HG03196 (cell line): Measurements from ENCODE around the gene PHF2.

Source experiments
- ATAC-seq: cut with Tn5 transposase; IDR thresholded peaks from one replicate; pipeline ENCODE4 v1.9.1; 2021; ENCODE audit not compliant: unreplicated experiment

The PHF2 gene

DNA sequence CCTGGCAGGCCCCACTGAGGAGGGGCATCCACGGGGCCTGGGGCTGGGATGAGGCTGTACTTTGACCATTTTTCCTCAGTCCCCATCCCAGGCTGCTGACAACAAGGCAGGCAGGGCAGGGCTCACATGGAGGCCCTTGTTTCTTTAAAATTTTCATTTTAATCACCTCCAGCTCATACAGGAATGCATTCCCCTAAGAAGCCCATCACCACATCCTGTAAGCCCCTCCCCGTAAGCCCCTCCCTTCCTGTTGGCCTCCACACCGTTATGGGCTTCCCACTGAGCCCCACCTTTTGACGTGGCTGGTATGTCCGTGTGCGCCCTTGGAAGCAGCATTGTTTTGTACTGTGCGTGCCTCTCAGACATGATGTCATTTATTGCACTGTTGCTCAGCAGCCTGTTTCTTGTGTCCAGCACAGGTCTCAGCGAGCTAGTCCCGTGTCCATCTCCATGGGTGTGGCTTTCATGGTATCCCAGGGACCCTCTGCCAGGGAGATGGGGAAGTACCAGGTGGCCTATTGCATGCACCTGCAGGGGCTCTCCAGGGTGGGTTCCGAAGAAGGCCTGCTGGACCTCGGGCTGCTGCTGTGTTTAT lies 22.4 kb downstream of the PHF2 start:
- no peak for ATAC-seq

DNA sequence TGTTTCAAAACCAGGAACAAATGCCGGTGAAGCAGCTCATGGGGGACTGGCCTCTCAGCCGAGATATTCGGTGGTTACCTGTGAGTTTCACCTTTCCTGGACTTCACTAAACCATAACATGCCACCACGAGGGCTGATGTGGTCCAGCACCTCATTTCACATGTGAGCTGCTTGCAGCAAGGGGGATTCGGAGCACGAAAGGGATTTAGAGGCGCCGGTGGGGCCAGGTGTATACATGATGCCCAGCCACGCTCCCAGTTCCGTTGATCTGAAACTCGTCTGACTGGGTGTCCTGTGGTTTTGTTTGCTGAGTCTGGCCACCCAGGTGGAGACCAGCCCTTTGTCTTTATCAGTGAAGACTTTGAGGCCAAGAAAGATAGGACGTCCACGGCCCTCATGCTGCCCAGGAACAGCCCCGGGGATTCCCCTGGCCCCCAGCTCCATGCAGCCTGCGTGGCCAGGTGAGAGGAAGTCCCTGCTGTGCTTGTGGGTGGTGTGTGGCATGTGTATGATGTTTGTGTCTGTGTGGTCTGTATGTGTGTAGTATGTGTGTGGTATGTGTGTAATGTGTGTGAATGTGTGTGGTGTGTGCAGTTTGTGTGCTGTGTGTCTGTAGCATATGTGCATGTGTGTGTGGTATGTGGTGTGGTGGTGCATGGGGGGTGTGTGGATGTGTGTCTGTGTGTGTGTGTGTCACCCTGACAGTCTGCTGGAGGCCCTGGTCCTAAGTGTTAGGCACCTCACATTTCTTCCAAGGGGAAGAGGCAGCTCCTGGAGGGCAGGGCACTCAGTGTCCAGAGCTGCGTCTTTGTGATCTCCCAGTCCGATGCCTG lies 23.4 kb downstream of the PHF2 start:
- no peak for ATAC-seq

DNA sequence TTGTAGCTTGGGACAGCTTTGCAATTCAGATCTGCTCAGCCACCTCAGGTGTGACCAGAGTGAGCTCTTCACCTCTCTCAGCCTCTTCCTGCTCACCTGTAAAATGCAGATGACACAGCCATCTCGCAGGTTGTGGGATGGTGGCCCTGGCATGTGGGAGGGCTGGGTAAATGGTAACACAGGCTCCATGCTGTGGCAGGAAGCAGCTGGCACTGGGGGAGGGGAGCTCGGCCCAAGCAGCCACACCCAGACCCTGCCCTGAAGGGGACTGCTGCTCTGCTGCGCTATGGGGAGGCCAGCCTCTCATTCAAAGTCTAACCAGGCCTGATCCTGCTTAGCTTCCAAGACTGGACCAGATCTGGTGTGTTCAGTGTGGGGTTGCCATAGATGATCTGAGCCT lies 24.1 kb downstream of the PHF2 start:
- no peak for ATAC-seq

DNA sequence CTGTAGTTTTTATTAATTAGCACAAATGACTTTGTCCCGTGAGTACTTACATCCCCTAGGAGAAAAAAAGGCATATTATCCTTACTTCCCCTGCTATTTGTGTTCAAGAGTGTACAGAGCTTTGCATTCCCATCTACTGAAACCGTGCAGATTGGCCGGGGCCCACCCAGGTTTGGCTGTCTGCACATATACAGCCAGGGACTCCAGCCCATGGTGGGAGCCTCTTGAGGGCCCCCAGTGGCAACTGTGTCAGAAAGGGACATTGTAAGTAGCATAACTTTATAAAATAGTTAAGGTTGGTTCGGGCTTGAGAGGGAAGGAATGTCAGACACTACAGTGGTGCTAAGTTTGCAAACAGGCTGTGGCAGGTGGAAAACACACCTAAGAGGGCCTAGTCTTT lies 24.7 kb downstream of the PHF2 start:
- no peak for ATAC-seq

DNA sequence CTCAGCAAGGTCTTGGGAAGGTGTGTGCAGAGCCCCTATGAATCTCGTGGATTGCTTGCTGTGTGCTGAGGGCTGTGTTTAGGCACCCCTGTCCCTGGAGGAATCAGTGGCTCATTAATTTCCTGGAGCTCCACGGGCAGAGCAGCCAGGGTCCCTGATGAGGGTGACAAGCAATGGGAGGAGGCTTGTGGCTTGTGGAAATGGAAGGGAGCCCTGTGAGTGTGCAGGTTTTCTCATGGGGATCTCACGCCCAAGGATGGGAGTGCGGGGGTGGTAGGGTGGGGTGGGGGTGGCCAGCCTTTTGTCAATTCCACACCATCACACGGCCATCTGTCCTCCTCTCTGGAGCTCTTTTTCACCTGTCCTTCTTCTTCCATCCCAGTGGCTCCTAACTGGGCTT lies 25.3 kb downstream of the PHF2 start:
- no peak for ATAC-seq

DNA sequence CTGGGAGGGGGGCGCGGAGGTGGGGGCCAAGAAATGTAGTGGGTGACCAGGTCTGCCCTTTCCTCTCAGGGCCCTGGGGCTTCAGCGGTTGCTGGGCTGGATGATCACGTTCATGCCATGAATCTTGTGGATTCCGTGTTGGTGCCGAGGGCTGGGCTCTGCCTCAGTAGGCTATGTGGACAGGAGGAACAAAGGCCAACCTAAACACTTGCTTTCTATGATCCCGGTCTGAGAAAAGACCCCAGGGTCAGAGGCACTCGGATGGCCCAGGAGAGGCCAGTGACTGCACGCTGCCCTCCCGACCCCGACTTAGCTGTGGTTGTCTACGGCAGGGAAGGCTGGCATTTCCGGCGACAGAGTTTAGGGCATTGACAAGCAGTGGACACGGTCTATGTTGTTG lies 26.6 kb downstream of the PHF2 start:
- no peak for ATAC-seq

DNA sequence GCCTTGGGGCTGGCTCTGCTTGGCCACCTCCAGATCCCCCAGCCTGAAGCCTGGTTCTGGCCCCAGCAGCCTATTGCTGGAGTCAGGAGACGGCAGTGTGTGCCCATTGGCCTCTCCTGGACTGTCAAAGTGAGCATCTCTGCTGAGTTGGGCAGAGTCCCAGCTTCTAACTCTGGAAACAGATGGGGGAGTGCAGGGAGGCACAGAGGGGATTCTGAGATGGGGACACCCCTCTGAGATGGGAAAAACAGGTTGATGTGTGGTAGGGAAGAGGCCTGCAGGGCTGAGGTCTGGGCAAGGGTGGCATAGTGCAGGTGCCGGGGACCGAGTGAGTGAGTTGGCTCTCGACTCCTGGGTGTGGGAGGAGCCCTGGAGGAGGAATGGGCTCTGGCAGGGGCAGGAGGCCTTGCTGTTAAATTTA lies 27.5 kb downstream of the PHF2 start:
- ATAC-seq, result no peak

DNA sequence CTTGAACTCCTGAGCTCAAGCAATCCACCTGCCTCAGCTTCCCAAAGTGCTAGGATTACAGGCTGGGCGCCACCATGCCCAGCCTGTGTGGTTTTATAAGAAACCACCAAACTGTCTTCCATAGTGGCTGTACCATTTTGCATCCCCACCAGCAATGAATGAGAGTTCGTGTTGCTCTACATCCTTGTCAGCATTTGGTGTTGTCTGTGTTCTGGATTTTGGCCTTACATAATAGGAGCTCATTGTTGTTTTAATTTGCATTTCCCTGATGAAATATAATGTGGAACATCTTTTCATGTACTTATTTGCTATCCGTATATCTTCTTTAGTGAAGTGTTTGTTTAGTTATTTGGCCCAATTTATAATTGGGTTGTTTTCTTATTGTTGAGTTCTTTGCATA lies 29.8 kb downstream of the PHF2 start:
- no peak for ATAC-seq

DNA sequence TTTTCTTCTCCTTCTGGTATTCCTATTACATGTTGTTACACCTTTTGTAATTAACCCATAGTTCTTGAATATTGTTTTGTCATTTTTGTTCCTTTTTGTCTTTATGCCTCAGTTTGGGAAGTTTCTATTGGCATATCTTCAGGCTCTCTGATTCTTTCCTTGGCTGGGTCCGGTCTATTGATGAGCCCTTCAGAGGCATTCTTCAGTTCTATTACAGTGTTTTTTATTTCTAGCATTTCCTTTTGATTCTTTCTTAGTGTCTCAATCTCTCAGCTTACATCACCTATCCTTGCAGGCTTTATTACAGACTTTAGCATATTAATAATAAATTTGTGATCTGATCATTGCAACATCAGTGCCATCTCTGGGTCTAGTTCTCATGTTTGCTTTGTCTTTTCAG lies 33.8 kb downstream of the PHF2 start:
- no peak for ATAC-seq

DNA sequence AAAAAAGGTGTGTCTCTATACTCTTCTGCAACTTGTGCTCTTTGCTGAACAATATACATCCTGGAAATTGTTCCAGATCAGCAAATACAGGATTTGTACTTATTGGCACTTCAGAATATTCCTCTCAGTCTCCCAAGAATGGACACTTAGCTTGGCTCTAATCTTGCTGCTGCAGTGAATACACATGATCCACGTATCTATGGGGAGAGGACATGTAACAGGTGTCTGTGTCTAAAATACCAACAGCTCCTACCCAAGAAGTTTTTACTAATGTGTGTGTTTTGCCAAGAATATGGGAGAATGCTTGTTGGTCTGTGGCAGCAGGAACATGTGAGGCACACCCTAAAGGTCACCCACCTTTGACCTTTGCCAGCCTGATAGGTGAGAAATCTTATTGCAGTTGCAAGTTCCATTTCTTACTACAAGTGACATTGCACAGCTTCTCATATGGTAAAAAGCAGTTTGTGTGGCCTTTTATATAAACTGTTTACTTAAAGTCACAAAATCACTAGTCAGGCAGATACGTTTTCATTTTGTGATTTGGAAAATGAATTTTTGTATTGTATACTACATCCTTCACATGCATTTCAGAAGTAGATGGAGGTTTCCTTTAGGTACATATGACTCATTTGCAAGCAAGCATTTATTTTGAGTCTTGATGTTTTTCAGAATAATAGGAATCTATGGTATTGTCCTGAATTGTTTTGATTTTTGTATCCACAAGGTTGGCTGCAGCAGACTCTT lies 35.8 kb downstream of the PHF2 start:
- ATAC-seq, result no peak

DNA sequence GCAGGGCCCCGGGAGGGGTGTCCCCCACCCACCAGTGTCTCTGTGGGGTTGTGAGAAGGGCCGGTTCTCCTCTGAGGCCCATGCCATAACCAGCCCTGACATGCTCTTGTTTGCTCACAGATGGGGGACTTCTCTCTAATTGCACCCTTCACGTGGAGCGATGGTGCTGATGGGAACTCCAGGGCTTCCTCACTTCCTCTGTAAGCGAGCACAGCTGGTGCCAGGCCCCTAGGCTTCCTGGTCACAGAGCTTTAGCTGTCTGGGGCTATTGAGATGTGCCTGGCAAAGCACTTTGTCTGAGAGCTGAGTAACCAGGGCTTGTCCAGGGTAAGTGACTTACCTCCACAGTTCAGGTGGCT lies 36.4 kb downstream of the PHF2 start:
- no peak for ATAC-seq

DNA sequence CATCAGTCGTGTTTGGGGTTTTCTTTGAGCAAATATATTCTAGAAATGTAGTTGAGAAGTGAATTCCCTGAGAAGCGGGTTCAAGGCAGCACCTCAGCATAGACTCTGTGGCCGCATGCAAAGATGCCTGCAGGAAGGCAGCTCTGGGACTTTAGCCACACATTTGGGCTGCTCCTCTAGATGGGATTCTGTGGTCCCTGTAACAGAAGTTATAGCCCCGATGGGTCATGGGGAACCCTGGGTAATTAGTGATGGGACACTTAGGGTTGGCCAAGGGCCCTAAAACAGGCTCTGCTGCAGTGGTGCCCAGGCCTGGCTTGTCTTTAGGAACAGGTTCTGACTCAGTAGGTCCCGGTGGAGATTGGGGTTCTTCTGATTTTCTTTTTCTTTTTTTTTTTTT lies 36.8 kb downstream of the PHF2 start:
- no peak for ATAC-seq

DNA sequence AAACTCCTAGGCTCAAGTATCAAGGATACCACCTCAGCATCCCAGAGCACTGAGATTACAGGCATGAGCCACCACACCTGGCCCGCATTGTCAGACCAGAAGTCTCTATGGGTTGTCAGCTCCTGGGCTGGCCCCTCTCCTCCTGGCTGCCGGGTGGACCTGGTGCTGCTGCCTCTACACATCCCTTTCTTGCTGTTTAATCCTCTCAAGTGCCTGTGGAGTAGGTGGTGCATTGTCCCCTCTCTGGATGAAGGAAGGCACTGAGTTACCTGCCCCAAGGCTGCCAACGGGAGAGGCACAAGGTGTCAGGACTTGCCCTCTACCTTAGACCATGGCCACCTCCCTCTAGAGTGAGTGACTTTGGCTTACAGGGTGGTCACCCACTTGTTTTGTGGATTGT lies 37.4 kb downstream of the PHF2 start:
- no peak for ATAC-seq

DNA sequence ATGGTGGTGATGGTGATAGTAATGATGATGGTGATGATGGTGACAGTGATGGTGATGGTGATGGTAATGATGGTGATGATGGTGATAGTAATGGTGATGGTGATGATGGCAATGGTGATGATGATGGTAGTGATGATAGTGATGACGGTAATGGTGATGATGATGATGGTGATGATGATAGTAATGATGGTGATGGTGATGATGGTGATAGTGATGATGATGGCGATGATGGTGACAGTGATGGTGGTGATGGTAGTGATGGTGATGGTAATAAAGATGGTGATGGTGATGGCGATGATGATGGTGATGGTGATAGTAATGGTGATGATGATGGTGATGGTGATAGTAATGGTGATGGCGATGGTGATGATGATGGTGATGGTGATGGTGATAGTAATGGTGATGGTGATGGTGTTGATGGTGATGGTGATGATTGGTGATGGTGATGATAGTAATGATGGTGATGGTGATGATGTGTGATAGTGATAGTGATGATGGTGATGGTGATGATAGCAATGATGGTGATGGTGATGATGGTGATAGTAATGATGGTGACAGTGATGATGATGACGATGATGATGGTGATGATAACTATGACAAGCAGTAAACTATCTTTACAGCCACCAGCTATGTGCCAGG lies 38.6 kb downstream of the PHF2 start:
- ATAC-seq, result no peak

DNA sequence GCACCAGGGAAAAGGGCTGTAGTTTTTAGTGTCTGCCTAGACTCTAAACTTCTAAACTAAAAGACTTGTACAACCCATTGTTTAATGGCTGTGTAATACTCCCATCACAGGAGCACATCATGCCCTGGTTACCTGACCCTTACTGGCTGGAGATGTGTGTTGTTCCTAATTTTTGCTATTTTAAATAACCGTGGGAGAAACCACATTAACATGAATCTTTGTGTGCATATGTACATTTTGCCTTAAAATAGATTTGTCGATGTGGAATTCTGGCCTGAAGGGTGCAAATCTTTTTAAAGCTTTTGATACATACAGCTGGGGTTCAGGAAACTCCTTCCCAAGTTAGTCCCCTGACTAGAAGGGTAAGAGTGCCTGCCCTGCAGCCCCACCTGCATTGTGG lies 39.7 kb downstream of the PHF2 start:
- no peak for ATAC-seq

DNA sequence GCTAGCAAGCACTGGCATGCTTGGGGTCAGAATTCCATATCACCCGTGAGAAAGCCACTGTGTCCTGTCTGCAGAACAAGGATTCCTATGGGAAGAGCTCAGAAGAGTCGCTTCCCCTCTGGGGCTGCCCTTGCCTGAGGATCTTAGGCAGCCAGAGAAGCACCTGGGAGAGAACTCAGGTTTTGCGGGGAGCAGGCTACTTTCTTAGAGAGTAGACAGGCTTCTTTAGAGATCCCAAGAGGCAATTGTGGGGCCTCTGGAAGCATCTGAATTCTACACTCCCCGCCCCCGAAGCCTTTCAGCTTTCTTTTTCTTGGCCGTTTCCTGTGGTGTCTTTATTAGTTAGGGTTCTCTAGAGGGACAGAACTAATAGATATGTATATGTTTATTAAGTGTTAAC lies 40.9 kb downstream of the PHF2 start:
- ATAC-seq, result no peak

DNA sequence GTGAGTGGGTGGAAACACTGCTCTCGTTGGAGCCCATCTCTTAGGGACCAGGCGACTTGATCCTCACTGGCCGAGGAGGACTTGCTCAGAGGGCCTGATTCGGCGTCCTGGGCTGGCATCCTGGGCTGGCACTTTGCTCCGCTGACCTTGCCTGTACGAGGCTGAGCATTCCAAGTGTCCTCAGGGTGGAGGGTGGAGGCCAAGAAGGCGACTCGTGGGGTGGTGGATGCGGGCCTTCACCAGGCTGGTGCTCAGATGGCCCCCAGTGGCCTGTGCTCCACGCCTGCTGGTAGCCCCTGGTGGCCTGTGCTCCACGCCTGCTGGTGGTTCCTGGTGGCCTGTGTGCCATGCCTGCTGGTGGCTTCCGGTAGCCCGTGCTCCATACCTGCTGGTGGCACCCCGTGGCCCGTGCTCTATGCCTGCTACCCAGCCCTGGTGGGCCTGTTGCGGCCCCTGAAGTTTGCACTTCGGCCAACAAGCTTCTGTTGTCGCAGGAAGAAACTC lies 42.9 kb downstream of the PHF2 start:
- ATAC-seq, result no peak

DNA sequence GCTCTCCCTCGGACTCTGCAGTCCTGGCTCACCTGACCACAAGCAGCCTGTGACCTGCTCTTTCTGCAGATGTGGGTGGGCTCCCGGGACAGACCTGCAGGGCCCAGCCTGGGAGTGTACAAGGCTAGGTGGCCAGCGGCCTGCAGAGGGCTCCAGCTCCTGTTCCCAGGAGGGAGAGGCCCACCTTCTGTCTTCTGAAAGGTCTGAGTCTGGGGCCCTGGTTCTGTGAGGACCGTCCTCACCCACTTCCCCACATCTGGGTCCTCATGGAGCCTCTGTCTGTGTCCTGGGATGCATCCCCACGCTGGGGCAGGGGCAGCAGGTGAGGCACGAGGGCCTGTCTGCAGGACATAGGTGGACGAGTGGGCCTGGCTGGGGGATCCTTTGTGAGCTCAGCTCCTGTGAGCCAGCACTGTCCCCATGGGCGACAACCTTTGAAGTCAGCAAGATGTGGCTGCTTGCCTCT lies 43.7 kb downstream of the PHF2 start:
- no peak for ATAC-seq

DNA sequence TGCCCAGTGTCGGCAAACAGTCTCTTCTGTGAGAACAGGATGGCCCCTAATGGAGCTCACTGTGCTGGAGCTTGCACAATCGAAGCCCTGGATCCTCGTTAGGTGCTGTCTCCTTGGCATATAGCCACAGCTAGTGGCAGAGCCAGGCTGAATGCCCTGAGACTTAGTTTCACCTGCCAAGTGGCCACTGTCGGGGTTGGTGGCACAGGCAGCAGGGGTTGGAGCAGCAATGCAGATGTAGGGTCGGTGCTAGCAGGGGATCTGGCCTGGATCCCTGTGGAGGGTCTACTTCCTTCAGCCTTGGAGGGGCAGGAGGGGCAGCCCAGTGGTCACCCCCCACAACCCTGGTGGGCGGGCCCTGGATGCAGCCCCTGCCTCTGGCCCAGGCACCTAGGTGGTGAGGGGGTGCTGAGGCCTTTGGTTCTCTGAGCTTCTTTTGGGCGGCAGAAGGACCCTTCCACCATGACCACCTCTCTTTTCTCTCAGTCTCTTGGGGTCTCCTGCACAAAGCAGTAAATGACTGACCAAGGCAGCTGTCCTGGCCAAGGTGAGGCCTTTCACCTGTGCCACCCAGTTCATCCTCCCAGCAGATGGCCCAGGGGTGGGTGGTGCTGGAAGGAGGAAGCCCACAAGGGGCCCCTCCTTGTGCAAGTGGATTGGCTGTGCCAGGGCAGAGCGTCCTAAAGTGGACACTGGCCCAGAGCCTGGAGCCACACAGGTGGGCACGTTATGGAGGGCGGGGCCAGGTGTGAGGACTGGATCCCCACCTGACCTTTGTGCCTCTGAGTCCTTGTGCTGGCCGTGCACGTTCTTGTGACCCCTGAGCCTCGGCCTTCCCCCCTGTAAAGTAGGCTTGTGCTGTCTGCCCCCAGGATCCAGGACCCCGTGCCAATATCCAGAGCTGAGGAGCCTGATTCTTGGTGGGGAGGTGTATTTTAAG lies 44.8 kb downstream of the PHF2 start:
- ATAC-seq, result no peak

DNA sequence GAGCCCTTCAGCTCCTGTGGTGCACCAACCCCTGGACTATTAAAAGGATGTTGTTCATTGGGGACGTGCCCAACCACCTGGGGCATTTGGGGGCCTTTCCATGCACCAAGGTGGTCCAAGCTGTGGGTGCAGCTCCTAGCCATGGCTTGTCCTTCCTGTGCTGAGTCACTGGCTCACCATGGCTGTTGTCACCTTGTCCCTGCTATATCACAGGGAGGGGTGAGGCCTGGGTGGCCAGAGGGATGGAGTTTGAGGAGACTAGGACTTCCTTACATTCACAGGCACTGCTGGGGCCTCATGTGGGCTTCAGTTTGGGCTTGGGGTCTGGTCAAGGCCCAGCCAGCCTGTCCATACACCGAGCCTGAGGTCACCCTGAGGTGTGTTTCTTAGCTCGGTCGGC lies 45.5 kb downstream of the PHF2 start:
- ATAC-seq, result no peak
